Tongue (tissue), 2 donors: ENCODE measurements around the gene PFKP. TPM values are rescaled to one million over a fixed set of nuclear protein-coding genes. Genes with fewer than 3 reads are reported as not detected.
"Not testable (repeated sequence)": the region's sequence is repeated elsewhere in the genome, so short reads cannot be mapped to it uniquely, and the experiment has no call there.

Source experiments
- DNase-seq: peaks from one replicate; pipeline ENCODE4 v3.0.0-alpha.2; 2015
- total RNA-seq: library from RNA; depleted of rRNA; stranded (reverse); fragments of >200 nt; gene quantifications from one replicate; pipeline ENCODE4 v1.2.3, GENCODE V29; 2014

Gene PFKP
- total RNA-seq, 1 donor from 2014 or later = 43.2 TPM

- DNase-seq = no peak
These were observed 19.8 kb upstream of the PFKP start for GRCh38 chr10:3047596-3047995.

- DNase-seq = no peak
These were observed 19.0 kb upstream of the PFKP start for GRCh38 chr10:3048119-3049019.

DNA sequence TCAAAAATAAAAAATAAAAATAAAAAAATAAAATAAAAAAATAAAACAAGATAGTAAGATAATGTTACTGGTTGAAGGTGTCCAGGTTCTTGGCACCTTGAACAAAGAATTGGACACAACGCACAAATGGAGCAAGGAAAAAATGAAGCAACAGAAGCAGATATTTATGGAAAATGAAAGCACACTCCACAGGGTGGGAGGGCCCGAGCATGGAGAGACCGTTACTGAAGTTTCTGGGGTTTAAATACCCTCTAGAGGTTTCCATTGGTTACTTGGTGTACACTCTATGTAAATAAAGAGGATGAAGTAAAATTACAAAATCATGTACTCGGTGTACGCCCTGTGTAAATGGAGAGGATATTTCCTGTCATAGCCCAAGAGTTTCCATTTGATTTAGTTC is 15.7 kb upstream of the PFKP start:
- DNase-seq = no peak

- no peak for DNase-seq
These were observed 14.2 kb upstream of the PFKP start for GRCh38 chr10:3053155-3053554.

GRCh38 chr10:3054183-3054850 is 13.0 kb upstream of the PFKP start:
- DNase-seq = peak; percentile 77

- no peak for DNase-seq
These were observed 12.5 kb upstream of the PFKP start for GRCh38 chr10:3054851-3055199.

DNA sequence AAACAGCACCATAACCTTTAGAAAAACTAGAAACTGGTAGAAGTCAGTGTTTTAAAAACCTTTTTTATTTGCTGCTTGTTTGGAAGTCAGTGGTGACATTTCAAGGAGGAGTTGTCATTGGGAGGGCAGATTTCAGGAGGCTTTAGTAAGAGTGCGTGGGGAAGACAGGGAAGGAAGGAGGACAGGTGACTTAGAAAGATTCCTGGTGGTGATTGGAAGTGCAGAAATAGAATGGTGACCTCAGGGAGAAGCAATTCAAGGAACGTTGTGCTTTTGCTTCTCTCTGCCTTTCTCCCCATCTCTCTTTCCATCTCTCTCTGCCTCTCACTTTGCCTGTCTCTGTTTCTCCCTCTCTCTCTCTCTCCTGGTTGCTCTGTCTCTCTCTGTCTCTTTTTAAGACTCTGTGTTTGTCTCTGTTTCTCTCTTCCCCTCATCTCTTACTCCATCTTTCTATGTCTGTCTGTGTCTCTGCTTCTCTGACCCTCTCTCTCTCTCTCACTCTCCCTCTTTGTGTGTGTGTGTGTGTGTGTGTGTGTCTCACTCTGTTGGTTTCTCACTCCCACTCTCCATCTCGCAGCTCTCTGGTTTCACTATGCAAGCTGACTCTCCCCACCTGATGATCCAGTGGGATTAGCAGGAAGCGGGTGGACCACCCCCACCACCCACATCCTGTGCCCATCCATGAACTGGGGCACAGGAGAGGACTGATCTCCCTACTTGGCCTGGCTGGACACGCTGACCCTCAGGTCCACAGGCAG is 10.9 kb upstream of the PFKP start:
- DNase-seq = no peak

GRCh38 chr10:3057946-3058345 is 9.4 kb upstream of the PFKP start:
- no peak for DNase-seq

GRCh38 chr10:3059974-3060373 is 7.4 kb upstream of the PFKP start:
- DNase-seq = no peak

DNA sequence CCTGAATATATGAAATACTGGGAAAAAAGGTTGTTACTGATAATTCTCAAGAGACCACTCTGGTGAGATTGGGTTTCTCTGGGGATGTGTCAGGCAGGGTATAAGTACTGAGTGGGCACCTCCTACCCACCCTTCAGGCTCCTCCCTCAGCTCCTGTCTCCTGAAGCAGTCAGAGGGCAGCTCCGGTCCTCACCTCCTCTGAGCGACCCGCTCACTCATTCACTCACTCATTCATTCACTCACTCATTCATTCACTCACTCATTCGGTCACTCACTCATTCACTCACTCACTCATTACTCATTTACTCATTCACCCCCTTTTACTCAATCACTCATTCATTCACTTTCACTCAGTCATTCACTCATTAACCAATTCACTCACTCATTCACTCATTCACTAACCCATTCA is 6.9 kb upstream of the PFKP start:
- DNase-seq = no peak

GRCh38 chr10:3061323-3061898 is 5.9 kb upstream of the PFKP start:
- not testable (repeated sequence) for DNase-seq

- DNase-seq = no peak
These were observed 4.7 kb upstream of the PFKP start for GRCh38 chr10:3062502-3063186.

DNA sequence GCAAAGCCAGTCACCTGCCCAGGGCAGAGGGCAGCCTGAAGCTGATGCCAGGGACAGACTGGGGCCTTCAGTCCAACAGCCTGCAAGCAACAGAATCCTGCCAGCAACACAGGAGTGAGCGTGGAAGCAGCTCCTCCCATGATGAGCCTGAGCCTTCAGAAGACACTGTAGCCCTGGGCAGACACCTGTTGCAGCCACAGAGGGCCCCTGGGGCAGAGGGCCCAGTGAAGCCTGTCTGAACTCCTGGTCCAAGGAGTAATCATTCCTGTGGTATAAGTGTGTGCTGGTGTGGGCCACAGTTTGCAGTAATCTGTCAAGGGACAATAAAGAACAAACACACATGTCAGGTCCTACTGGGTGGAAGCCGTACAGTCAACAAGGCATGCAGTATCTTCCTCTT is 2.9 kb upstream of the PFKP start:
- DNase-seq = no peak

DNA sequence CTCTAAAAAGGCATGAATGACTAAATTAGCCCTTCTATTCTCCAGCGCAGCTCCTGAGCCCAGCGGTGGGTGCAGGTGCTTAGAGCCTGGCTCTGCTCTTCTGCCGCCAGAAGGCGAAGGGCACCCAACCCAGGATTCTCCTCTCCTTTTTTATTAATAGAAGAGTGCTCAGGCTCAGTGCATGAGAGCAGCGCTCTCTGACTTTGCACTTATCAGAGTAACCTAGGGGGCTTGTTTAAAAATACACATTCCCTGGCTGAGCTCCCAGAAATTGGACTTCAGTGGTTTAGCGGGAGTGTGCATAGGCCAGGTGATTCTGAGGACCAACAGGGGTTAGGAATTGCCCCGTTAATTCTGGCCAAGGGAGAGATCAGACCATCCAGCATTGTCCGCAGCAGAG is 1.7 kb upstream of the PFKP start:
- DNase-seq = no peak

- DNase-seq = no peak
These were observed 831 bp upstream of the PFKP start for GRCh38 chr10:3066317-3067117.

DNA sequence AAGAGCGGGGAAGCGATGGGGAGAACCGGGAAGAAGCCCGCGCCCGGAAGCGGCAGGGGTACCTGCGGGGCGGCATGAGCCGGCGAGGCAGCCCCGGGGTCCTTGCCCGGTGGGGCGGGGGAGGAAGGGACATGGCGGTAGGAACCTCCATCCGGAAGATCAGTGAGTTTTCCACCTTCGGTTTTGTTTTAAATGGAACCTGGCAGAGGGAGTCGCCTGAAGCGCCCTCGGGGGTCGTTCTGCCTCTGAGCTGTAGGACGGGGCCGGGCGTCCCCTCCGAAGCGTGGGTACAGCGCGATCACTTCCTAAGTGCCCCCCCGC is 471 bp downstream of the PFKP start:
- no peak for DNase-seq

GRCh38 chr10:3068201-3068967 is 1.0 kb downstream of the PFKP start:
- DNase-seq = peak; percentile 76

GRCh38 chr10:3068968-3069737 is 1.8 kb downstream of the PFKP start:
- peak; percentile 41 for DNase-seq

DNA sequence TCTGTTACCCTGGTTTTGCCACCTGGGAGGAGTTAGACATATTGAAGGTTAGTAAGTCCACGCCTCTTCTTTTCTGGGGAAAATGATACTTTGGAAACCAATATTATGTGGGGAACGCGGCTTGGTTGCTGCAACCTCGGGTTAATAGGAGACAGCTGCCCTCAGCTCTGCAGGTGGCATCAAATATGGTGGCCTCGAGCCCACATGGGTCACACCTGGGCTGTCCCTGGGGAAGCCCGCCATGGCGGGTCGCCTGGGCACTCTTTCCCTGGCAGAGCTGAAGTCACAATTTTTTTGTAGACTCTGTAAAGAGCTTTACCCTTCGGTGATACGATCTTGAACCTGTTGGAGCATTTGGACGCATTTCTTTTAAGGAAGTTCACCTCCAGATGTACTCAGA is 2.5 kb downstream of the PFKP start:
- DNase-seq = no peak
